SK-N-SH (cell line): ENCODE data around the gene PPP1R12A. TPM values are rescaled to one million over a fixed set of nuclear protein-coding genes. Genes with fewer than 3 reads are reported as not detected.

Experiments
- CTCF ChIA-PET: fragments of 300-600, 350-600 bp; formaldehyde crosslinking; extraction: SDS; loops from one replicate; lab custom pipeline; 2021; lab: Yijun Ruan, JAX
- POLR2A ChIA-PET: fragments of 350-600 bp; sonication (Branson Sonifier 250); formaldehyde crosslinking; extraction: SDS; loops from one replicate; lab custom pipeline; 2020; ENCODE audit warnings: antibody characterized with exemption, inconsistent platforms; lab: Yijun Ruan, JAX
- DNase-seq: peaks from one replicate; pipeline ENCODE4 v3.0.0; 2012
- H2AFZ ChIP-seq: fragments of 200-600 bp; sonication (generic); 2 replicates; pipeline ENCODE4 v1.8.1; 2016; ENCODE audit warnings: antibody characterized with exemption, mild to moderate bottlenecking, low read depth
- H3F3A ChIP-seq: fragments of 200-600 bp; sonication (generic); replicated peaks from 2 replicates; pipeline ENCODE3; 2016; ENCODE audit warnings: antibody characterized with exemption, mild to moderate bottlenecking; ENCODE audit not compliant: insufficient read depth
- H3K27ac ChIP-seq, 2 experiments: fragments of 200-500 bp in 1 of 2; fragments of 200-600 bp in 1 of 2; sonication (Bioruptor generic) in 1 of 2; sonication (generic), shearing (Covaris generic) in 1 of 2; 2 replicates each; pipeline versions ENCODE4 v1.5.1 to v1.6.1; 2014 to 2016; ENCODE audit warnings: low read depth in 2 of 2, inconsistent platforms in 1 of 2, low read length in 1 of 2, mild to moderate bottlenecking in 1 of 2, mixed read lengths in 1 of 2
- H3K27me3 ChIP-seq: fragments of 200-600 bp; sonication (generic), shearing (Covaris generic); 2 replicates; pipeline ENCODE4 v1.6.1; 2016; ENCODE audit warnings: mixed run types; ENCODE audit not compliant: insufficient read depth
- H3K36me3 ChIP-seq, 2 experiments: fragments of 200-500 bp in 1 of 2; fragments of 200-600 bp in 1 of 2; sonication (Bioruptor generic) in 1 of 2; sonication (generic) in 1 of 2; replicated peaks in 1 of 2; 2 replicates each; pipeline versions ENCODE3 to v1.5.1; 2014 to 2016; ENCODE audit warnings: low read length in 1 of 2, mild to moderate bottlenecking in 1 of 2; ENCODE audit not compliant: insufficient read depth in 2 of 2, control insufficient read depth in 1 of 2
- H3K4me1 ChIP-seq, 2 experiments: fragments of 200-500 bp in 1 of 2; fragments of 200-600 bp in 1 of 2; sonication (Bioruptor generic) in 1 of 2; sonication (generic), shearing (Covaris generic) in 1 of 2; 2 replicates each; pipeline versions ENCODE4 v1.5.1 to v1.6.1; 2014 to 2016; ENCODE audit warnings: low read depth in 1 of 2, low read length in 1 of 2, mixed run types in 1 of 2; ENCODE audit not compliant: insufficient read depth in 2 of 2, control insufficient read depth in 1 of 2
- H3K4me2 ChIP-seq: fragments of 200-600 bp; sonication (generic), shearing (Covaris generic); 2 replicates; pipeline ENCODE4 v1.6.1; 2017; ENCODE audit warnings: mixed run types
- H3K4me3 ChIP-seq, 2 experiments: fragments of 200-500 bp in 1 of 2; fragments of 200-600 bp in 1 of 2; sonication (Bioruptor generic) in 1 of 2; sonication (generic), shearing (Covaris generic) in 1 of 2; 2 replicates each; pipeline versions ENCODE4 v1.5.1 to v1.8.1; 2014 to 2016; ENCODE audit warnings: low read depth in 2 of 2, inconsistent platforms in 1 of 2, low read length in 1 of 2, mild to moderate bottlenecking in 1 of 2, mixed read lengths in 1 of 2, moderate library complexity in 1 of 2
- H3K79me2 ChIP-seq: fragments of 200-600 bp; sonication (generic); 2 replicates; pipeline ENCODE4 v1.8.1; 2017; ENCODE audit warnings: mild to moderate bottlenecking; ENCODE audit not compliant: insufficient read depth
- H3K9ac ChIP-seq: fragments of 200-600 bp; sonication (generic); 2 replicates; pipeline ENCODE4 v1.6.1; 2017; ENCODE audit warnings: mixed run types
- H3K9me2 ChIP-seq: fragments of 200-600 bp; sonication (generic); 2 replicates; pipeline ENCODE4 v1.6.1; 2017; ENCODE audit warnings: mixed run types
- H3K9me3 ChIP-seq: fragments of 200-600 bp; sonication (generic); 2 replicates; pipeline ENCODE4 v1.6.1; 2017; ENCODE audit warnings: mixed run types, mild to moderate bottlenecking, moderate library complexity
- H4K20me1 ChIP-seq: fragments of 200-600 bp; sonication (generic); 2 replicates; pipeline ENCODE4 v1.6.1; 2017; ENCODE audit warnings: mild to moderate bottlenecking, mixed run types; ENCODE audit not compliant: insufficient read depth
- FOXJ3 ChIP-seq: sonication (generic); formaldehyde crosslinking; IDR thresholded peaks from 2 replicates; pipeline ENCODE4 v1.5.1; 2020; ENCODE audit warnings: mild to moderate bottlenecking, missing genetic modification reagents
- IRF3 ChIP-seq: fragments of 150-350 bp; IDR thresholded peaks from 2 replicates; pipeline ENCODE4 v1.6.1; 2016; ENCODE audit warnings: mild to moderate bottlenecking, low read depth, low read length
- MEF2A ChIP-seq: IDR thresholded peaks from 2 replicates; pipeline ENCODE4 v1.4.0; 2012; ENCODE audit warnings: low read depth, borderline replicate concordance
- MXI1 ChIP-seq: IDR thresholded peaks from 2 replicates; pipeline ENCODE4 v1.6.1; 2012; ENCODE audit warnings: mild to moderate bottlenecking, low read depth, low read length, improper control_type of control experiment
- PBX3 ChIP-seq: IDR thresholded peaks from 2 replicates; pipeline ENCODE4; 2012
- REST ChIP-seq: IDR thresholded peaks from 2 replicates; pipeline ENCODE4 v1.6.1; 2012; ENCODE audit warnings: mild to moderate bottlenecking, low read depth, low read length, moderate library complexity
- RXRA ChIP-seq: IDR thresholded peaks from 2 replicates; pipeline ENCODE4 v1.4.0; 2012; ENCODE audit warnings: low read depth, mild to moderate bottlenecking, borderline replicate concordance
- SIN3A ChIP-seq: IDR thresholded peaks from 2 replicates; pipeline ENCODE4 v1.6.1; 2012; ENCODE audit warnings: low read depth, mild to moderate bottlenecking, low read length, moderate library complexity, borderline replicate concordance
- TEAD4 ChIP-seq: IDR thresholded peaks from 2 replicates; pipeline ENCODE4 v1.4.0; 2012; ENCODE audit warnings: mild to moderate bottlenecking, borderline replicate concordance; ENCODE audit not compliant: insufficient read depth
- YY1 ChIP-seq: IDR thresholded peaks from 2 replicates; pipeline ENCODE4 v1.4.0; 2012; ENCODE audit warnings: low read depth, mild to moderate bottlenecking
- ZBTB33 ChIP-seq: IDR thresholded peaks from 2 replicates; pipeline ENCODE4 v1.4.0; 2012; ENCODE audit warnings: low read depth, borderline replicate concordance
- WGBS: methylation state at CpG from one replicate; pipeline ENCODE4 v1.1.6; 2017; ENCODE audit warnings: low lambda C conversion rate; 5-methylcytosine and 5-hydroxymethylcytosine counted together
- polyA plus RNA-seq, 3 experiments: library from polyadenylated mRNA; depleted of rRNA; stranded (reverse); fragments of >200 nt; gene quantifications; 2 replicates each; pipeline ENCODE4 v1.2.3, GENCODE V29; 2012
- TF ChIP-seq, protein P1 (sequence below): fragments of 200-600 bp; sonication (generic); IDR thresholded peaks from 2 replicates; pipeline ENCODE4 v1.6.1; 2017; ENCODE audit warnings: antibody characterized with exemption, mild to moderate bottlenecking, moderate library complexity
- TF ChIP-seq, protein P2 (sequence below): IDR thresholded peaks from 2 replicates; pipeline ENCODE4 v1.4.0; 2012; ENCODE audit warnings: low read depth
- TF ChIP-seq, protein P3 (sequence below): IDR thresholded peaks from 2 replicates; pipeline ENCODE4 v1.4.0; 2012; ENCODE audit warnings: low read depth, borderline replicate concordance

The PPP1R12A gene
- polyA plus RNA-seq, 1 of the 3 experiments (the other 2 are of a cell fraction) = 26.0 TPM

DNA sequence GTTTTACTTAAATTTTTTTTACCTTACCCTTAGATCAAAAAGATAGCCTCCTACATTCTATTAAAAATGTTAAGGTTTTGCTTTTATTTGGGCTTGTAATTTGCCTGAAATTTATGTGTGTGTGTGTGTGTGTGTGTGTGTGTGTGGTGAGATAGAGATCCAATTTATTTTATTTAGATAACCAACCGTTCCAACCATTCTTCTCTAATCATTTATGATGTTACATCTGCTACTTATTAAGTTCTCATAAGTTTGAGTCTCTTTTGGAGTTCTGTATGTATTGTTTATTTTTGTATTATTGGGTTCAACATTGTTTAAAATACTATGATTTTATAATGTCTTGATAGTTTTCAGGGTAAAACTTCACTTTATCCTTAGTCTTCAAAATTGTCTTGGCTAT is 173.6 kb downstream of the PPP1R12A start:
- H3K4me1 ChIP-seq = no peaks in the 10 kb centered on the region; a peak in 1 of 4 replicates
- H3K27me3 ChIP-seq = no peaks in the 10 kb centered on the region
- H3K36me3 ChIP-seq = no peaks in the 10 kb centered on the region
- no peaks in the 10 kb centered on the region for H3K9me2 ChIP-seq
- TF ChIP-seq YY1 (no peak), SIN3A (no peak), TEAD4 (no peak)
- TF ChIP-seq, protein P1, sequence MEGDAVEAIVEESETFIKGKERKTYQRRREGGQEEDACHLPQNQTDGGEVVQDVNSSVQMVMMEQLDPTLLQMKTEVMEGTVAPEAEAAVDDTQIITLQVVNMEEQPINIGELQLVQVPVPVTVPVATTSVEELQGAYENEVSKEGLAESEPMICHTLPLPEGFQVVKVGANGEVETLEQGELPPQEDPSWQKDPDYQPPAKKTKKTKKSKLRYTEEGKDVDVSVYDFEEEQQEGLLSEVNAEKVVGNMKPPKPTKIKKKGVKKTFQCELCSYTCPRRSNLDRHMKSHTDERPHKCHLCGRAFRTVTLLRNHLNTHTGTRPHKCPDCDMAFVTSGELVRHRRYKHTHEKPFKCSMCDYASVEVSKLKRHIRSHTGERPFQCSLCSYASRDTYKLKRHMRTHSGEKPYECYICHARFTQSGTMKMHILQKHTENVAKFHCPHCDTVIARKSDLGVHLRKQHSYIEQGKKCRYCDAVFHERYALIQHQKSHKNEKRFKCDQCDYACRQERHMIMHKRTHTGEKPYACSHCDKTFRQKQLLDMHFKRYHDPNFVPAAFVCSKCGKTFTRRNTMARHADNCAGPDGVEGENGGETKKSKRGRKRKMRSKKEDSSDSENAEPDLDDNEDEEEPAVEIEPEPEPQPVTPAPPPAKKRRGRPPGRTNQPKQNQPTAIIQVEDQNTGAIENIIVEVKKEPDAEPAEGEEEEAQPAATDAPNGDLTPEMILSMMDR = no peak
- peaks cover 3% of the 10 kb centered on the region; the same call in 1 of the 2 replicates for H3K9me3 ChIP-seq
- no peak overlapping the region for H3K4me2 ChIP-seq
- no peaks in the 10 kb centered on the region for H3F3A ChIP-seq
- no peak overlapping the region for H3K4me3 ChIP-seq
- H4K20me1 ChIP-seq = no peaks in the 10 kb centered on the region
- 12% methylated on average over 1 of the region's 1 CpG for WGBS
- no peak for DNase-seq
- H2AFZ ChIP-seq = no peak overlapping the region
- ChIA-PET CTCF (no interaction called here), POLR2A (no interaction called here)
- H3K27ac ChIP-seq = no peak overlapping the region
- H3K9ac ChIP-seq = no peak overlapping the region
- no peaks in the 10 kb centered on the region for H3K79me2 ChIP-seq

- Histone ChIP-seq H3K9me3 (no peaks in the 10 kb centered on the region), H4K20me1 (no peaks in the 10 kb centered on the region), H3K9ac (no peak overlapping the region), H2AFZ (no peak overlapping the region), H3K36me3 (no peaks in the 10 kb centered on the region), H3K27me3 (no peaks in the 10 kb centered on the region), H3F3A (no peaks in the 10 kb centered on the region), H3K79me2 (no peaks in the 10 kb centered on the region), H3K4me2 (no peak overlapping the region), H3K9me2 (no peaks in the 10 kb centered on the region), H3K27ac (no peak overlapping the region), H3K4me3 (no peak overlapping the region), H3K4me1 (no peaks in the 10 kb centered on the region)
- CTCF ChIA-PET = no interaction called here
- DNase-seq = no peak
- POLR2A ChIA-PET = no interaction called here
- TF ChIP-seq MXI1 (no peak), PBX3 (no peak), ZBTB33 (no peak), REST (no peak), TEAD4 (no peak), IRF3 (no peak), RXRA (no peak), MEF2A (no peak), FOXJ3 (CRISPR knock-in tag) (no peak)
- TF ChIP-seq, protein P2, sequence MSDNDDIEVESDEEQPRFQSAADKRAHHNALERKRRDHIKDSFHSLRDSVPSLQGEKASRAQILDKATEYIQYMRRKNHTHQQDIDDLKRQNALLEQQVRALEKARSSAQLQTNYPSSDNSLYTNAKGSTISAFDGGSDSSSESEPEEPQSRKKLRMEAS = no peak
- TF ChIP-seq, protein P3, sequence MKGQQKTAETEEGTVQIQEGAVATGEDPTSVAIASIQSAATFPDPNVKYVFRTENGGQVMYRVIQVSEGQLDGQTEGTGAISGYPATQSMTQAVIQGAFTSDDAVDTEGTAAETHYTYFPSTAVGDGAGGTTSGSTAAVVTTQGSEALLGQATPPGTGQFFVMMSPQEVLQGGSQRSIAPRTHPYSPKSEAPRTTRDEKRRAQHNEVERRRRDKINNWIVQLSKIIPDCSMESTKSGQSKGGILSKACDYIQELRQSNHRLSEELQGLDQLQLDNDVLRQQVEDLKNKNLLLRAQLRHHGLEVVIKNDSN = no peak
Observed at GRCh38 chr12:79747274-79747673, 187.6 kb downstream of the PPP1R12A start.
